Breast epithelium (tissue), 4 donors: ENCODE data around the gene SIN3B. TPM values are rescaled to one million over a fixed set of nuclear protein-coding genes. Genes with fewer than 3 reads are reported as not detected.

Experiments
- DNase-seq, 2 donors: peaks; one replicate each; pipeline ENCODE4 v3.0.0-alpha.2; 2019; ENCODE audit warnings: low spot score in 2 of 2
- H3K27ac ChIP-seq, 2 donors: fragments of 200-600 bp; sonication (generic) in 1 of 2; one replicate each; pipeline ENCODE4 v1.5.1; 2016 to 2019; ENCODE audit warnings: mild to moderate bottlenecking in 1 of 2
- H3K27me3 ChIP-seq, 2 donors: fragments of 200-600 bp; sonication (generic) in 1 of 2; one replicate each; pipeline versions ENCODE4 v1.5.1 to v1.6.0; 2017 to 2019; ENCODE audit warnings: control low read depth in 1 of 2, mild to moderate bottlenecking in 1 of 2
- H3K36me3 ChIP-seq: fragments of 200-600 bp; one replicate; pipeline ENCODE4 v1.5.1; 2019
- H3K4me1 ChIP-seq, 2 donors: fragments of 200-600 bp; sonication (generic); one replicate each; pipeline ENCODE4 v1.5.1; 2016 to 2019; ENCODE audit warnings: control low read depth in 1 of 2
- H3K4me3 ChIP-seq, 3 donors: fragments of 200-600 bp; sonication (generic); 1 replicate in 2 of 3; 2 replicates in 1 of 3; pipeline ENCODE4 v1.5.1; 2016 to 2019; ENCODE audit warnings: mild to moderate bottlenecking in 3 of 3, moderate library complexity in 2 of 3
- H3K9me3 ChIP-seq, 2 donors: fragments of 200-600 bp; sonication (generic) in 1 of 2; one replicate each; pipeline ENCODE4 v1.5.1; 2016 to 2019; ENCODE audit warnings: control low read depth in 1 of 2
- POLR2A ChIP-seq: fragments of 450-650 bp; IDR thresholded peaks from one replicate; pipeline ENCODE4 v1.6.1; 2016; ENCODE audit warnings: antibody characterized with exemption, mild to moderate bottlenecking, moderate library complexity
- POLR2AphosphoS5 ChIP-seq, 3 donors: sonication (generic); formaldehyde crosslinking; IDR thresholded peaks; one replicate each; pipeline ENCODE4 v1.6.1; 2017; ENCODE audit warnings: antibody characterized with exemption in 3 of 3
- intact Hi-C: fragments of 100-400 bp; cut with DNase I; formaldehyde crosslinking; loops from one replicate; pipeline ENCODE4 v1.15.1; 2023; ENCODE audit warnings: low total_unique reads
- total RNA-seq, 3 donors: library from RNA; depleted of rRNA; stranded (reverse); fragments of >200 nt; gene quantifications; one replicate each; pipeline ENCODE4 v1.1.0, GENCODE V29; 2016
- TF ChIP-seq, protein P1 (sequence below), 3 donors: fragments of 450-650 bp; IDR thresholded peaks; one replicate each; pipeline ENCODE4 v1.5.1; 2016 to 2017; ENCODE audit warnings: antibody characterized with exemption in 3 of 3, mild to moderate bottlenecking in 3 of 3, moderate library complexity in 3 of 3

The SIN3B gene
- total RNA-seq, 3 donors from 2014 or later = 43.2 to 88.5 (median 48.1) TPM

DNA sequence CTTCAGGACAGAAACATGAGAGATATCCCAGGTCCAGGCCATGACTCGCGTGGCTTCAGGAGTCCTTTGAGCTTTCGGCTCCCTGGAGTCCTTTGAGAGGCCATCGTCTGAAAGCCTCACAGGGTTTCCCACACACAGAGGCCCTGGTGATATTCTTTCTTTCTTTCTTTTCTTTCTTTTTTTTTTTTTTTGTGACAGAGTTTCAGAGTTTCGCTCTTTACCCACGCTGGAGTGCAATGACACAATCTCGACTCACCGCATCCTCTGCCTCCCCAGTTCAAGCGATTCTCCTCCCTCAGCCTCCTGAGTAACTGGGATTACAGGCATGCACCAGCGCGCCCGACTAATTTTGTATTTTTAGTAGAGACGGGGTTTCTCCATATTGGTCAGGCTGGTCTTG lies 5.5 kb downstream of the SIN3B start:
- Histone ChIP-seq H3K4me1 (no peaks in the 10 kb centered on the region), H3K27me3 (no peaks in the 10 kb centered on the region), H3K27ac (no peak overlapping the region), H3K4me3 (no peak overlapping the region), H3K36me3 (no peaks in the 10 kb centered on the region), H3K9me3 (no peaks in the 10 kb centered on the region)
- DNase-seq = no peak
- intact Hi-C loops = no loop called here
- no peak for TF ChIP-seq POLR2A
- TF ChIP-seq, protein P1, sequence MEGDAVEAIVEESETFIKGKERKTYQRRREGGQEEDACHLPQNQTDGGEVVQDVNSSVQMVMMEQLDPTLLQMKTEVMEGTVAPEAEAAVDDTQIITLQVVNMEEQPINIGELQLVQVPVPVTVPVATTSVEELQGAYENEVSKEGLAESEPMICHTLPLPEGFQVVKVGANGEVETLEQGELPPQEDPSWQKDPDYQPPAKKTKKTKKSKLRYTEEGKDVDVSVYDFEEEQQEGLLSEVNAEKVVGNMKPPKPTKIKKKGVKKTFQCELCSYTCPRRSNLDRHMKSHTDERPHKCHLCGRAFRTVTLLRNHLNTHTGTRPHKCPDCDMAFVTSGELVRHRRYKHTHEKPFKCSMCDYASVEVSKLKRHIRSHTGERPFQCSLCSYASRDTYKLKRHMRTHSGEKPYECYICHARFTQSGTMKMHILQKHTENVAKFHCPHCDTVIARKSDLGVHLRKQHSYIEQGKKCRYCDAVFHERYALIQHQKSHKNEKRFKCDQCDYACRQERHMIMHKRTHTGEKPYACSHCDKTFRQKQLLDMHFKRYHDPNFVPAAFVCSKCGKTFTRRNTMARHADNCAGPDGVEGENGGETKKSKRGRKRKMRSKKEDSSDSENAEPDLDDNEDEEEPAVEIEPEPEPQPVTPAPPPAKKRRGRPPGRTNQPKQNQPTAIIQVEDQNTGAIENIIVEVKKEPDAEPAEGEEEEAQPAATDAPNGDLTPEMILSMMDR (IDR thresholded peaks at IDR 0.05) = no peak
- no peak for TF ChIP-seq POLR2AphosphoS5 (IDR thresholded peaks at IDR 0.05)

DNA sequence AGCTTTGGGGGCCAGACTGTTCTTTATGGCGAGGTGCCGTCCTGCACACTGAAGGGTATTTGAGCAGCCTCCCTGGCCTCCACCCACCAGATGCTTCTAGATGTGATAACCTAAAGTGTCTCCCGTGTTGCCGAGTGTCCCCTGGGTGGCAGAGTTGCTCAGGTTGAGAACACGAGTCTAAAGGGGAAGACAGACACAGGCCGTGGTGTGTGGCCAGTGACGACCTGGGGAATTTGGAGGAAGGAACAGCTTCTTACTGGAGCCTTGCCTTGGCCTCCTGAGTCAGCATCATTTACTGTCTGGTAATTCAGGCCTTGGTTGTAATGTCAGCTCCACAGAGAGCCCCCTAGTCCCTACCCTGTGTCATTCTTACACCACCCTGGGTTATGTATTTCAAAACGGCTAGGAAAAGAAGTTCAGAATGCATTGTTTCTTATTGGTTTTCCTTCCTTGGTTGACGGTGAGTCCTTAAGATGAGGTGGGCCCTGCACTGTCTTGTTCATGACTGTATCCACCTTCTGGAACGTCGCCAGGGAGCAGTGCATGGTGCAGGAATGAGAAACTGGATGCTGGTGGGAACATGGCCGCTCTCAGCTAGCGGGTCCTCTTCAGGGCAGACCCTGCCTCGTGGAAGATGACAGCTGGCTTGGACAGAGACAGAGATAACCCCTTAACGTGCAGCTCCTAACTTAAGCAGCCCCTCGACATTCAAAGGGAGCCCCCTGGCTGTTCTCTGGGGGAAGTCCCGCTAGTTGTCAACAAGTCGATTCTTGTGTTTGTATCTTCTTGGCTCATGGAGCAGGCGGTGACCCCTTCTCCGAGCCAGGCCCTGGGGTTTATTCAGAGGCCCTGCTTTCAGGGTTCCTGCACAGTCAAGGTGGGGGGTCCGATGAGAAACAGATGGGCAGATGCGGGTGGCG lies 7.2 kb downstream of the SIN3B start:
- no peaks in the 10 kb centered on the region for H3K27me3 ChIP-seq
- peak overlapping the region in 1 of 2 donors; percentile 1 for H3K27ac ChIP-seq
- H3K4me3 ChIP-seq = no peak overlapping the region
- intact Hi-C loops = no loop called here
- no peaks in the 10 kb centered on the region for H3K36me3 ChIP-seq
- H3K4me1 ChIP-seq = no peaks in the 10 kb centered on the region
- peak in 1 of 2 donors; percentile 26 for DNase-seq
- TF ChIP-seq, protein P1 (IDR thresholded peaks at IDR 0.05) = no peak
- TF ChIP-seq POLR2A (no peak), POLR2AphosphoS5 (IDR thresholded peaks at IDR 0.05) (no peak)
- H3K9me3 ChIP-seq = no peaks in the 10 kb centered on the region

DNA sequence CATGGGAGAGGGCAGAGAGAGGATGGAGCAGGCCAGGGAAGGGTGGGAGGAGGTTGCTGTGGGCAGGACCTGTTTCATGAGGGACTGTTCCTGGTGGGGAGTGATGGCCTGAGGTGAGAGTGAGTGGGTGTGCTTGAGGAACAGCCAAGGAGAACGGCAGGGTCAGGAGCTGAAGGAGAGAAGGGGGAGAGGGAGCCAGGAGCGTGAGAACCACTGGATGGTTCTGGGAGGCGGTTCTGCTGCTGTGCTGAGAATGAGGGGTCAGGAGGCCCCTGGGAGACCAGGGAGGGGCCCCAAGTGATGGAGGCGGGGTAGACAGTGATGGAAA lies 7.8 kb downstream of the SIN3B start:
- H3K36me3 ChIP-seq = no peaks in the 10 kb centered on the region
- no peaks in the 10 kb centered on the region for H3K9me3 ChIP-seq
- intact Hi-C loops = no loop called here
- H3K27ac ChIP-seq = peak overlapping the region in 1 of 2 donors; percentile 1
- TF ChIP-seq, protein P1 (IDR thresholded peaks at IDR 0.05) = no peak
- no peak for TF ChIP-seq POLR2A
- DNase-seq = no peak
- no peaks in the 10 kb centered on the region for H3K27me3 ChIP-seq
- no peak overlapping the region for H3K4me3 ChIP-seq
- no peaks in the 10 kb centered on the region for H3K4me1 ChIP-seq

DNA sequence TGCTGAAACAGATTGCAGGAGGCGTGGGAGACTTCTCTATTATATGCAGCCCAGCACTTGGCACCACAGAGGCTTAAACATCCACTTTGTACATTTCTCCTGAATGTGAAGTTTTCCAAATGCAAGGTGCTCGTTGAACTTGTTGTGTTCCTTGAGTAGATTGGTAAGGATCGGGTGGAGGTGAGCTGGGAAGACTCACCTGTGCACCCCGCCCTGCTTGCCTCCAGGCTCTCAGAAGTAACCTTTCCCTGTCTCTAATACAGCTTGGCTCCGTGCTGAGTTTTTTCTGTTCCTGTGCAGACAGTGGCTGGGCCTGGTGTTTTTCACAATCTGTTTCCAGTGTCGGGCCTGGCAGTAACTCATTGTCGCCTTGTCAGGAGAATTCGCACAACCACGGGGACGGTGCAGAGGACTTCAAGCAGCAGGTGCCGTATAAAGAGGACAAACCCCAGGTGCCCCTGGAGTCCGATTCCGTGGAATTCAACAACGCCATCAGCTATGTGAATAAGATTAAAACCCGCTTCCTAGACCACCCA lies 12.3 kb downstream of the SIN3B start:
- no peak for TF ChIP-seq POLR2A
- TF ChIP-seq, protein P1 (IDR thresholded peaks at IDR 0.05) = no peak
- TF ChIP-seq POLR2AphosphoS5 (IDR thresholded peaks at IDR 0.05) = no peak
- peaks cover 2% of the 10 kb centered on the region for H3K36me3 ChIP-seq
- no peak for DNase-seq
- no peaks in the 10 kb centered on the region for H3K27me3 ChIP-seq
- no peaks in the 10 kb centered on the region for H3K4me1 ChIP-seq
- intact Hi-C loops = no loop called here
- H3K27ac ChIP-seq = no peak overlapping the region
- H3K4me3 ChIP-seq = no peak overlapping the region
- no peaks in the 10 kb centered on the region for H3K9me3 ChIP-seq

DNA sequence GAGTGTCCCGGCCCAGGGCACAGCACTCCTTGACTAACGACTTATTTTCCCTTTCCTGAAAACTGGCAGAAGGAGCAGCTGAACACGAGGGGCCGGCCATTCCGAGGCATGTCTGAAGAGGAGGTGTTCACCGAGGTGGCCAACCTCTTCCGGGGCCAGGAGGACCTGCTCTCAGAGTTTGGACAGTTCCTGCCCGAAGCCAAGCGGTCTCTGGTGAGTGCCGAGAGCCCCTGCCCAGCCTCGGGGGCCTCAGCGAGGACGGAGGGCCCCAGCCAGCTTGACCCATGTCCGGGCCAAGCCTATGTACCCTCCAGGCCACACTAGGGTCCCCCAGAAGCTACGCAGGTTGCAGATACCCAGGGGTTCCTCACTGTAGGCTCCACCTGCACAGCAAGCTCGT lies 17.7 kb downstream of the SIN3B start:
- intact Hi-C loops = no loop called here
- H3K9me3 ChIP-seq = no peaks in the 10 kb centered on the region
- DNase-seq = no peak
- H3K27me3 ChIP-seq = no peaks in the 10 kb centered on the region
- H3K27ac ChIP-seq = no peak overlapping the region
- H3K4me3 ChIP-seq = no peak overlapping the region
- peaks cover 19% of the 10 kb centered on the region for H3K36me3 ChIP-seq
- no peaks in the 10 kb centered on the region for H3K4me1 ChIP-seq
- no peak for TF ChIP-seq POLR2A
- TF ChIP-seq, protein P1 (IDR thresholded peaks at IDR 0.05) = no peak
- TF ChIP-seq POLR2AphosphoS5 (IDR thresholded peaks at IDR 0.05) = no peak
